C1 segment of cervical spinal cord (tissue), 14 donors: Measurements from ENCODE around the gene MEIS2.

ENCODE experiments used
- DNase-seq, 14 donors: peaks; one replicate each; lab custom pipeline; 2025; lab: John Stamatoyannopoulos, UW

The MEIS2 gene

DNA sequence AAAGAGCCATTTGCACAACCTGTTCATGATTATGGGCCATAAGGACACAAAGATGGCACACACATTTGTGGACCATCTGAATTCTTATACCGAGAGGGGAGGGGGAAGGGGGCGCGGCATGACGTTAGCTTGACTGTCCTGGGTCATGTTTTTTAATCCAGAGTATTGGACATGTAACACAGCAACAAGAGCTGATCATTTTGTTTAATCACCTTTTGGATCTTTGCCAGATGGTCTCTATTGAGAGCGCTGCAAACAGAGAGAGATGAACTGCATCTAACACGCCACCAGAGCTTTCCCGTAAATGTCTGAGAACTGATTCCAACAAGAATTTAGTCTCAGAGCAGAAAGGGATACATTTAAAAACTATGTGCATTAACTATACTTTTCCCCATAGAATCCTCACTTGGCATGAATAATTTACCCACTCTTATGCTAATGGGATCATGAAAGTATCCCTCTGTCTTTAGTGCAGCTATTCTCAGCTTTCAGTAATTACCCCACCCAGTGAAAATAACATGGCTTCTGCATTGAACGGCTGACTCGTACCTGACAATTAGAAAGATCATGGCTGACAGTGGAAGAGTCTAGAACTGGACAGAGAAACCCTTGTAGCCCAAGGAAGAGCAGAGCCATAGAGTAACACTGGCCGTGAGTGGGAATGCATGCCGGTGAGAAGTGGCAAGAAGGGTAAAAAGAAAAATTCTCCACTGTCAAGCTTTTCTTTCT, 22.6 kb downstream of the MEIS2 start:
- DNase-seq, result no peak

DNA sequence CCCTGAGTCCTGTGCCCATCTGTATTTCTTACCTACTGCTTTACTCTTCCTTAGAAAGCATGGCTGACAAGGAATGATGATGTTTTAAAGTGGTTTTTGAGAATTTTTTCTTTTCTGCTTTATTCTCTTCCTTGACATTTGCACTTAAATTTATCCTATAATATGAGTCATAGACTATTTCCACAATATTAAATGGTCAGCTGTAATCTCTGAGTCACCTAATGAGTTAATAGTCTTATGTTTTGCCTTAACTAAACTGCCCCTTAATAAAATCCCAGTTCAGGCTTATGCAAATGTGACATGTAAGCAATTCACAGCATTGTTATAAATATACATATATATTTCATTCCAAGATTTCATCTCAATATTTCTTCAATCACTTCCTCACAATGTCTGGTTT, 23.8 kb downstream of the MEIS2 start:
- no peak for DNase-seq

DNA sequence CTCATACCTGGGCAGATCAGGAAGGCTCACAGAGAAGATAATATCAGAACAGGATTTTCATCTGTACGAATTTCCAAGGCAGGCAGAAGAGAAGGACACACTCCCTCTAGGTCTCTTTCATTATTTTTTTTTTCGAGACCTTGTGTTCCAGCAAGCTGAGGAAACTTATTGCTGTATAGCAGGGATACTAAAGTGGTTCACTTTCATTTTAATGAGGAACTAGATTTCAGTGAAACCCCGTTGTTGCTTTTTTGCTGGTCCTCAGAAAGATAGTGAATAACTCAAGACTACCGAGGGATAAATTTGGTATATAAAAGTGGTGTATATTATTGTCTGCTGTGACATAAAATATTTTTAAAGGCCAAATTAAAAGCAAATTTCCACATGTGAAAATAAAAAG, 24.6 kb downstream of the MEIS2 start:
- DNase-seq, result no peak

DNA sequence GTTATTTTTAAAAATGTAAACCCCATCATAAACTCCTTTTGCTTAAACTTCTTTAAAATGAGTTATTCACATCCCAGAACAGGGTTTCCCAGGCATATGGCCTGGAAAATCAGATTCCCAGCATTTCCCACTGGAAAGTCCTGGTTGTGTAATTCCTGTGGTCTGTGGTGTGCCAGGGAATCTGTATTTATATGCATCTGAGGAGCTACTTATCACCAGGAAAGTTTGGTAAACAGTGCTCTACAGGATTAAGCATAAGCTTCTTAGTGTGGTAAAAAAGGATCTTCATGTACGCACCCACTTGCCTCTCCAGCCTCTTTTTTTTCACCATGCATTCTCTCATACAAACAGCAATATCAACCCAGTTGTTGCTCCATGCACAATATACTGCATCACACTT, 28.2 kb downstream of the MEIS2 start:
- no peak for DNase-seq

DNA sequence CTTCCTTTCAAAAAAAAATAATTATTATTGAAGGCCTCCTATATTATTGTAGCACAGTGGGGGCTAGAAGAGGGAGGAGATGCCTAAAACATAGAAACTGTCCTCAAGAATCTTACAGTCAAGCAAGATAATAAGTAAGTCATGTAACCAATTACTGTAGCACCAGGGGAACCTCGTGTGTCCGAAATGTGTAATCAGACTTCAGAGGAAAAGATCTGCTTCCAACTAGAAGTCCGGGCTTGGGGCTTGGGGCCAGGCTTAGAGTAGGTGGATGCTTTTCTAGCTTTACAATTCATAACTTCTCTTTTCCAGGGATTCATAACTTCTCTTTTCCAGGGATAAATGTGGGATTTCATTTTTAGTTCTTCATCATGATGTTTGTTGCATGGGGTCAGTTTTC, 29.2 kb downstream of the MEIS2 start:
- DNase-seq, result no peak

DNA sequence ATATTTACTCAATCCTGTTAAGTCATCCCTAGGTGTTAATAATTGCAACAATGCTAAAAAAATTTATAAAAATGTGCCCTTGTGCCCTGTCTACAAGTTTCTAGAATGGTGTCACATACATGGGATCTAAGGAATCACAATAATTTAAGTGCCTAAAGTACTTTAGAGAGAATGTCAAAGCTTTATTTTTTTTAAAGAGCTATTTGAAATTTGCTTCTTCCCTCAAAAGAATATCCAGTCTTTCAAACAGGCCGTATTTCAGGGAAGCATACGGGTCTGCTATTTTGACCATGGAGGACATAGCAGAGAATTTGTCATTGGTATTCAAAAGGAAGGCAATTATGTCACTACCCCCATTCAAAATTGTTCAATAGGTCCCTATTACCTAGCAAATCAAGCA, 29.7 kb downstream of the MEIS2 start:
- DNase-seq, result no peak

DNA sequence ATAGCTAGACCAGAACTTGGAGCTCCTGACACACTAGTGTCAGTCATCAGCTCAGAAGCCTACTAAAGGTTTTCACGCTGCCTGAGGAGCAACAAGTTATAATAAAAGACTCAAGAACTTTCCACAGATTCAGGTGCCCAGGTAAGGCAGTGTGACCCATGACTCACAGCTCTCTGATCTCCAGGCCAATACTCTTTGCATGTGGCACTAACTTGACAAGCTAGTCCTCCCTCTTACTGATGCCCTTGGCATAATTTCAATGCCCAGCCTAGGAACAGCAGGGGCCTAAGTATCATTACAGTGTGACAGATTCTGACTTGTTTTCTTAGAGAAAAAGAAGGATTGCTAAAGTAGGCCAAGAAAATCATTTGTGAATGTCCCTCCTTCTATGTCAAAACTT, 38.4 kb downstream of the MEIS2 start:
- no peak for DNase-seq

DNA sequence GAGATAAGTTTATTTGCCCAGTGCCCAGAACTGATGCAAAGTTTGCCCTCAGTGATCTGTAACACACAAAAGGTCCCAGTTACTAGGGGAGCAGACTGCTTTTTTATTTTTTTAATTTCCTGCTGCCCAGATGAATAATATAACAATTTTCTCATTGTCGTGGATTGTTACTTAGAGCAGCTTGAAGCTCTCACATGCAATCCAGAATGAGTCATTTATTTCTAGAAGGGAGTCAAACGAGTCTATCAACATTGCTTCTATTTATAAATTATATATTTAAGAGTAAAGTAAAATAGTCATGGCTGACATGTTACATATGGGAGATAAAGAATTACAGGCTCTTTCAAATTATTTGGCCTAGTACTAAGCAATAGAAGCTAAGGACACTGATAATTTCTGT, 41.3 kb downstream of the MEIS2 start:
- no peak for DNase-seq

DNA sequence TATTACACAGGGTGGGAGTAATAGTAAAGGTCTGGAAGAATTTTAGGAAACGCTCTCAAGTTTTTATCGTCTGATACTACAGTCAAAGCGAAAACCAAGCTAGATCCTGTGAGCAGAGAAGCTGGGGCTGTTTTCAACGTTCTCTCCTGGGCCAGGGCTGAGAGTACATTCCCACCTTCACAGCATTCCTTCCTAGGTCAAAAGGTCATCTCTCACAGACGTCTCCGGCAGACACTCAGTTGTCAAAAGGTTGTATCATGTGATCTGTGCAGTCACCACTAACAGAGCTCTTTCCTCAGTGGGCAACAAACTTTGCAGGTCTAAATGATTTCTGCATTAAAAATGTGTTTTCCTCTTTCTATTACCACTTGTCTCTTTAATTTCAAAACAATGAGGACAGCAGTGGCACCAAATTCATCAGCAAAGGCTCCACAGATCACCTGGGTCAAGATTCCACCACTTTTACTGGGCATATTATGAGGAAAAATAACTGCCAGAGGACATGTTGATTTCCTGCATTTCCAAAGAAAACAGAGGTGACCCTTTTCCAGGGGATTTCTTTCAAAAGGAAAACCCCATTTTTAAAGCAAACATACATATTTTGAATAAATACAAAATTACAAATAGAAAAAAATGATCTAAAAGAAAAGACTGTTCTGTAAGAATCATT, 41.9 kb downstream of the MEIS2 start:
- no peak for DNase-seq

DNA sequence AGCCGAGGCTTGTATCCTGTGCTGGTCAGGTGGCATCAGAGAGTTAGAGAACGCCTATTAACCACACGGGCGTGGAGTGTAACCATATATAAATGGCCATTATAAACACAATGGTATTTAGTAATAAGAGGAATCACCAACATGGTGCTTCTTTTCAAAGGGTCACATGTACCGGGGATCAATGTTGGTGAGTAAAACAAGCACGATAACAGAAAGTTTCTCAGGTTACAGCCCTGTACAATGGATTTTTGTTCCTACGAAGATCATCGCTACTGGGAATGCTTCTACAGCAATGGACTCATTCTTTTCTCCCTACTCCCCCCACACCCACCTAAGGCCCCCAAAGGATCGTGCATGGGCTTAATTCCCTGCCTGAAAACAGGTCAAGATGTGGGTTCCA, 42.5 kb downstream of the MEIS2 start:
- DNase-seq, result no peak

DNA sequence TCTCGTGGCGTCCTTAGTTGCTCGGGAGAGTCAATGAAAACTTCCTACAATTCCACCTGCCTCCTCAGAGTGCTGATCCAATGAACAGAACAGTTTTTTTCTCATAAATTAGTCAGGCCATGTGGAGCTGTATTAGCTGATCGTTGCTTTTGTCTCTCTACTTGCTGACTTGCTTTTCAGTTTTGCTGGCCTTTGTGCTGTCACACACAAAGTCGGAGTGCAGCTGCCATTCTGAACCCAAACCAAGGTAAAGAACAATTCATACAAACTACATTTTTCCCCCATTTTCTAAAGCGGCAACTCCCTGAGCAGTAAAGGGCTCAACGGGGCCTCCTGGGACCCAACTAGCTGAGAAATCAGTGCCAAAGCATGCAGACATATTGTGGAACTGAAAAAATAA, 43.1 kb downstream of the MEIS2 start:
- DNase-seq, result no peak

DNA sequence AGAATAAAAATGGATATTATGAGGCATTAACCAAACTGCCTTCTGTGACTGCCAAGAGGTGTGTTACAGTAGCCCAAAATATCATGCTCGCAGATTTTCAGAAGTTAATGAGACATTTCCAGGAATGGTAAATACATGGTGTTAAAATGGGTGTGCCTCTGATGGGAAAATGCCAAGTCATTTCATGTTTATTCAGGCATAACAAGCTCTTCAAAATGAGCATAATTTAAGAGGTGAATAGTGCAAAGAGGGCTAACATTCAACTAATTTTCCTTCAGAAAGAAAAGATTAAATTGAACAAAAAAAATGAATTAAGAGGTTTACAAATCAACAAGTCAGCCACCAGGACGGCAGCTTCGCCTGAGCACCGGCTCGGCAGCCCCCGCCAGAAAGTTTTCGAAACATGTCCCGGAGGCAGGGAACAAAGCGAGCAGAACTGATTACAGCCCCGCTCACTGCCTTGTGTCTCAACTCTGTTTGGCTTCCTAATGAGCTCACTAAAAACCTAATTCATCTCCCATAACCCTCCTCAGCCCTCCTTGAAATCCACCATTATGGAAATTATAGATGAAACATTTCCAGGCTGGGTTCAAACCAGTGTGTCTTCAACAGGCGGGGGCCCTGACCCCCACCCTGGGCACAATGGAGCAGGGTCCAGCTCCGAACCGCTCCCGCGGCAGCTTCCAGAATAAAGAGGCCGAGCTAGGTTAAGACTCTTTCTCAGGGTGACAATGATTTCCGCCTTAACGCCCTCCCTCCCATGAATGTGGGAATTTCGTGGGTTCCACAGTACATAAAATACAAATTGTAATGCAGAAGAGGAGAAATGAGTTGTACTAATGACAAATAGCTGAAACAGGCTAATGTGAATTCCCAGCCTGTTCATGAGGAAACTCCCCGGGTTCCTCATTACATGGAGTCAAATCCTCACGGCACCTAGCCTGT, 43.9 kb downstream of the MEIS2 start:
- DNase-seq, result peak in 2 of 14 donors; percentile 7 to 11

DNA sequence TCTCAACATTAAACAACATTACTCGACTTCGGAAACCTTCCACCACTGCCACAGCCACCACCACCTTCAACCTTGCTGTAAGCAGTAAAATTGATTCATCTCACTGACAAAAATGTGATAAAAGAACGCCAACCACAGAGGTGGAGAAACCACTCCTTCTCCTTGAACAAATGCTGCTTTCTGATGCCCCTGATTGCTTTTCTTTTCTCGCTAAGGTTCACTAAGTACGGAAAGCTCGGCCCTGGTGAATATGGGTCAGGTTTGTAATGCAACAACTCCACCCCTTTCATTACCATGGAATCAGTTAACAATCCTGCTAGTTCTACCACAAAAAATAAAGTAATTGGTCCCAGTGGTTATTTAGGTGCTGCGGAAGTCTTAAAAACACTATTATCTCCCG, 44.9 kb downstream of the MEIS2 start:
- no peak for DNase-seq

DNA sequence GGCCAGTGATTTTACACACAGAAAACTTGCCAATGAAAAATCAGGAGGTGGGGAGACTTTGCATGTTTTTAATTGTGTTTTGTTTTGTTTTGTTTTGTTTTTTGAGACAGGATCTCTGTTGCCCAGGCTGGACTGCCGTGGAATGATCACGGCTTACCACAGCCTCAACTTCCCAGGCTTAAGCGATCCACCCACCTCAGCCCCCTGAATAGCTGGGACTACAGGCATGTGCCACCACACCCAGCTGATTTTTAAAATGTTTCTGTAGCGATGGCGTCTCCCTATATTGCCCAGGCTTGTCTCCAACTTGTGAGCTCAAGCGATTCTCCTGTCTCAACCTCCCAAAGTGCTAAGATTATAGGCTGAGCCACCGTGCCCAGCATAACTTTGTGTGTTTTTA, 46.0 kb downstream of the MEIS2 start:
- DNase-seq, result no peak

DNA sequence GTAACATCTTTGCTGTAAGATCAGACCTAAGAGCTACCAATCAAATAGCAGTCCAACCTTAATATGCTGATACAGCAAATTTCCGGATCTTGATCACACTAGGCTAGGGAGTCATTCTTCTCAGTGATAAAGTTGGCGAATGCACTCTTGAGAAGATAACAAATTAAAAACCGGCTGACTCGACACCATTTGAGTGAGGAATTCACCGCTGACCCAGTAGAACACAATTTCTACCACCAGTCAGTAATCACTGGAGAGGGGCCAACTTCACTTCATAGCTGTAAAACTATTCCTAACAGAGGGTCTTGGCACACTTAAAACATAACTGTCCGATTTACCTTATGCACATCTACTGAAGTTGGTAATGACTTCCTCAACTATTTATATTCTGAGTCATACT, 47.2 kb downstream of the MEIS2 start:
- DNase-seq, result no peak

DNA sequence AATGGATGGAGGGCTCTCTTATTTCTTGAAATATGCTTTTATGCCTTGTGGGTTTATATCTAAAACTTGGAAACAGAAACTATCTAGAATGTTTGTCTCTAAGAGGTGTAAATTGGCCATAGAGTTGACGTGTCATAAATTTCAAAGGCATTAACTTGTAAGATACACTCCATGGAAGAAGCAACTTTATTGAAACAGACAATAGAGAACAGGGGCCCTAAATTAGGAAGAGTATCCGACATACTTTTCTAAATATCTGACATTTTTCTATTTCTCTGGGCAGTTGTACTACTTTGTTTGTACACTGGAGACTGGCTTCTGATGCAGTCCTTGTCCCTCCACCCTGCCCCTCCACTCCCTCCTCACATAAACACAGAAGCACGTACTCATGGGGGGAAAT, 50.0 kb downstream of the MEIS2 start:
- DNase-seq, result no peak

DNA sequence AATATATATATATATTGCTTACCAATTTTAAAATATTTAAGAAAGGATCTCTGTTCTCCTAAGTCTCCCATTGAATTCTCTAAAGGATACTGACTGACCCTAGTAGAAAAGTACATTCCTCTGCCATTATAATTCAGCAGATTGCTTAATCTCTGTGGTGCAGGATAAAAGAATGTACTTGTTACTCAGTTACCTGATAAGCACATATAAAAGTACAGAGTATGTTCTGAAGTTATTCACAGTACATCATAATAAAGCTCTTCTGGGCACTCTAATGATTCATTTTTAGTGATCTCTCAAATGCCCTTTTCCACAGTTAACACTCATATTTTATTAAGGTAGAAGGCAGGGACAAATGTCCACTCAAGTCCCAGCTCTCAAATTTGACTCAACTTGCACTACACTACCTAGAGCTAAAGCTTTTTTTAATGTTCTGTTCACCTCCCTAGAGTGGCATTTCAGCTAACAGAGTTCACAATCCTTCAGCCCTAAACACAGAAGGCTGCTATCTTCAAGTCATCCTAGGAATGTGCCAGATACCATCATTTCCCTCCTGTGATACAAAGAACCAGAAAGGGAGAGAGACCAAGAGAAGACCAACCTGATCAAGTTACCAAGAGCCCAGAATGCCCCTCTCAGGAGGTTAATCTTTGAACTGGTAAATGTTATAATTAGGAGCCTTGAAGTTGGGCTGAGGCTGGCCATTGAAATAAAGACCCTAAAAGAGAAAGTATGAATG, 53.3 kb downstream of the MEIS2 start:
- DNase-seq, result no peak

DNA sequence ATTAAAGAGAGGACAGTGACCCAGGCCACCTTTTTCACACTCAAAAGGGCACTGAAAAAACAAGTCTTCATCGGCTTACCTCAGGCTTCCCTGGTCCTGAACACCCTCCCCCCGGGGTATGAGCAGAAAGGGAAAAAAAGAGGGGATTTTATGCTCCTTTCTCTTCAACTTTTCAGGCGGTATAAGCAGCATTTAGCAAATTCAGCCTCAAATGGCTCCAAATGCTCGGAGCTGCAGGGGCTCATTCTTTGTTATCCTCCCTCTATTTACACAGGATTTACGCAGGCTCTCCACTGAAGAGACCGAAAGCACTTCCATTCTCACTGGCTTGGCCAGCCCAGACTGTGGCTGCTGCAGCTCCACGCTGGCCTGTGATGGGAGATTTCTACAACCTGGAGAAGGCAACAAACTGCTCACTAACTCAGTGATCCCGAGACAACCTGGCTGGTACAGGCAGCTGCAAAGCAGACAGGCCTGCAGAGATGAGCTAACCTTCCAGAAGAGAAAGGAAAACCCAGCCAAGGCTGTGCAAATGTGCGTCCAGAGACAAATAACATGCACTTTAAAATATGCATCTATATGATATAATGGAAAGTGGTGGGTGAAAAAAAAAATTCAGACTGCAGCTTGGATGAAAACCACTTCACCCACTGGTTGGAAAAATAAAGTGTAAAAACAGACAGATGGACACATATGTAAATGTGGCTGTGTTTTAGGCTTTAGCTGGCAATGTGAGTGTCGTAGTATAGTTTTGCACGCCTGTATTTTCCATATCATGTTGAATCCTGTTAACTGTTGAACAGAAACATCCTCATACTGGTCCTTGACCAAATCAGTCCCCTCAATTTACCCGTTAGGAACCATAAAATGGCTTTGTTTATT, 54.2 kb downstream of the MEIS2 start:
- DNase-seq, result peak in 2 of 14 donors; percentile 11 to 18

DNA sequence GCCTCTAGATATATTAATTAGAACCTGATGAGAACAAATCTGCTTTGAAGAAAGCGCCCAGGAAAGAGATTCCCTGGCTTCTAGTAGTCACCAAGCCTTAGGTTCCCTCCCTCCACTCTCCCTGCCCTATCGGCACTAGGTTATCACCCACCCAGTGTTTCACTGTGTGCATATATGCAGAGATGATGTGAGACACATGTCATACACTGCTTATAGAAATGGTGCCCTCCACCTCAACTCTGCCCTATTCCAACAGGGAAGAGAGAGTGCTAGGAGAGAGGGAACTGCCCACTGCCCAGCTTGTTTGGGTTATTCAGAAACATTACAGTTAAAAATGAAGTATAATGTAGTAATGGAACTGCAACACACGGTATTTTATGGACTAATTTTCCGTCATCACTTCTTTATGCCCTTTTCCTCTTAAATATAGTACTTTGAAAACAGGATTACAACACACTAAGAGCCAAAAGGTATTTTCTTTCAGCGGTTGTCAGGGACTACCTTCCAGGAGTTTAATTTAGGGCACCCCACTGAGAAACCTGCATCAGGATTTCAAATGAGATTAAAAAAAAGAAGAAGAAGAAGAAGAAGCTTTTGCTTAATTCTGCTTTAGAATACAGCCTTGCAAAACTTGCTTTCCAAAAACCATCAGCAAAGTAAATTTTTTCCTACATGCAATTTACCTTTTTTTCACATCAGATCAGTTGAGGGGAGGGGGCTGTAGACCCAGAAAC, 55.3 kb downstream of the MEIS2 start:
- DNase-seq, result no peak

DNA sequence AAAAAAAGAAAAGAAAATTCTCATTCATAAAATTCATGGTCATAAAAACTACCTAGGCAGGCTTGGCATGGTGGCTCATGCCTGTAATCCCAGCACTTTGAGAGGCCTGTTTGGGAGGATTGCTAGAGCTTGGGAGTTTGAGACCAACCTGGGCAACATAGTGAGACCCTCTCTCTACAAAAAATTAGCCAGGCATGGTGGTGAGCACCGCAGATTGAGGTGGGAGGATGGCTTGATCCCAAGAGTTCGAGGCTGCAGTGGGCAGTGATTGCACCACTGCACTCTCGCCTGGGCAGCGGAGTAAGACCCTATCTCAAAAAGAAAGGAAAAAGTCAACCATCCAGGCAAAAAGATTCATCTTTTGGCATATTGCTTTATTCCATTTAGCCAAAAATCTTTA, 58.5 kb downstream of the MEIS2 start:
- no peak for DNase-seq
